Breast epithelium (tissue), 4 donors: Measurements from ENCODE around the gene SPTB. TPM values are rescaled to one million over a fixed set of nuclear protein-coding genes. Genes with fewer than 3 reads are reported as not detected.

Source experiments
- DNase-seq, 2 donors: peaks; one replicate each; pipeline ENCODE4 v3.0.0-alpha.2; 2019; ENCODE audit warnings: low spot score in 2 of 2
- H3K27ac ChIP-seq, 2 donors: fragments of 200-600 bp; sonication (generic) in 1 of 2; one replicate each; pipeline ENCODE4 v1.5.1; 2016 to 2019; ENCODE audit warnings: mild to moderate bottlenecking in 1 of 2
- H3K27me3 ChIP-seq, 2 donors: fragments of 200-600 bp; sonication (generic) in 1 of 2; one replicate each; pipeline versions ENCODE4 v1.5.1 to v1.6.0; 2017 to 2019; ENCODE audit warnings: control low read depth in 1 of 2, mild to moderate bottlenecking in 1 of 2
- H3K36me3 ChIP-seq: fragments of 200-600 bp; one replicate; pipeline ENCODE4 v1.5.1; 2019
- H3K4me1 ChIP-seq, 2 donors: fragments of 200-600 bp; sonication (generic); one replicate each; pipeline ENCODE4 v1.5.1; 2016 to 2019; ENCODE audit warnings: control low read depth in 1 of 2
- H3K4me3 ChIP-seq, 3 donors: fragments of 200-600 bp; sonication (generic); 1 replicate in 2 of 3; 2 replicates in 1 of 3; pipeline ENCODE4 v1.5.1; 2016 to 2019; ENCODE audit warnings: mild to moderate bottlenecking in 3 of 3, moderate library complexity in 2 of 3
- H3K9me3 ChIP-seq, 2 donors: fragments of 200-600 bp; sonication (generic) in 1 of 2; one replicate each; pipeline ENCODE4 v1.5.1; 2016 to 2019; ENCODE audit warnings: control low read depth in 1 of 2
- POLR2A ChIP-seq: fragments of 450-650 bp; IDR thresholded peaks from one replicate; pipeline ENCODE4 v1.6.1; 2016; ENCODE audit warnings: antibody characterized with exemption, mild to moderate bottlenecking, moderate library complexity
- POLR2AphosphoS5 ChIP-seq, 3 donors: sonication (generic); formaldehyde crosslinking; IDR thresholded peaks; one replicate each; pipeline ENCODE4 v1.6.1; 2017; ENCODE audit warnings: antibody characterized with exemption in 3 of 3
- intact Hi-C: fragments of 100-400 bp; cut with DNase I; formaldehyde crosslinking; loops from one replicate; pipeline ENCODE4 v1.15.1; 2023; ENCODE audit warnings: low total_unique reads
- total RNA-seq, 3 donors: library from RNA; depleted of rRNA; stranded (reverse); fragments of >200 nt; gene quantifications; one replicate each; pipeline ENCODE4 v1.1.0, GENCODE V29; 2016
- TF ChIP-seq, protein P1 (sequence below), 3 donors: fragments of 450-650 bp; IDR thresholded peaks; one replicate each; pipeline ENCODE4 v1.5.1; 2016 to 2017; ENCODE audit warnings: antibody characterized with exemption in 3 of 3, mild to moderate bottlenecking in 3 of 3, moderate library complexity in 3 of 3

The SPTB gene
- total RNA-seq, 3 donors from 2014 or later, result 0.88 to 2.6 (median 2.1) TPM

DNA sequence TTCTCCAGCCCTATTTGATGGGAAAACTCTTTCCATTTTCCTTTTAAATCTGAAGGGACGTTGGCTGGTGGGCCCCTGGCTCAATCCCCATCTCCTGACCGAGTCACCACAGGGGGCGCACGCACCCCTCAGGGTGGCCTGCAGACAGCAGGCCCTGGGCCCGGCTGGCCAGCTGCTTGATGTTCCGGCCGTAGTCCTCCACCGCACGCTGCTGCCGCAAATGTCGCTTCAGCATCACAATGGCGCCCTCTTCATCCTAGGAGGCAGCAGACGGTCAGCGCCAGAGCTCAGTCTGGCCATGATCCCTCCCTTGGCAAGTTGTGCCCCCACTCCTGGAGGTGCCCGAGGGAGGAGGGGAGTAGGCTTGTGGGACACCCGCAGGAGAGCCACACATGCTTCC lies 105.4 kb downstream of the SPTB start:
- no peaks in the 10 kb centered on the region for H3K36me3 ChIP-seq
- no peak overlapping the region for H3K27ac ChIP-seq
- H3K4me3 ChIP-seq, result no peak overlapping the region
- H3K9me3 ChIP-seq, result no peaks in the 10 kb centered on the region
- intact Hi-C loops, result no loop called here
- no peaks in the 10 kb centered on the region for H3K4me1 ChIP-seq
- TF ChIP-seq, protein P1, sequence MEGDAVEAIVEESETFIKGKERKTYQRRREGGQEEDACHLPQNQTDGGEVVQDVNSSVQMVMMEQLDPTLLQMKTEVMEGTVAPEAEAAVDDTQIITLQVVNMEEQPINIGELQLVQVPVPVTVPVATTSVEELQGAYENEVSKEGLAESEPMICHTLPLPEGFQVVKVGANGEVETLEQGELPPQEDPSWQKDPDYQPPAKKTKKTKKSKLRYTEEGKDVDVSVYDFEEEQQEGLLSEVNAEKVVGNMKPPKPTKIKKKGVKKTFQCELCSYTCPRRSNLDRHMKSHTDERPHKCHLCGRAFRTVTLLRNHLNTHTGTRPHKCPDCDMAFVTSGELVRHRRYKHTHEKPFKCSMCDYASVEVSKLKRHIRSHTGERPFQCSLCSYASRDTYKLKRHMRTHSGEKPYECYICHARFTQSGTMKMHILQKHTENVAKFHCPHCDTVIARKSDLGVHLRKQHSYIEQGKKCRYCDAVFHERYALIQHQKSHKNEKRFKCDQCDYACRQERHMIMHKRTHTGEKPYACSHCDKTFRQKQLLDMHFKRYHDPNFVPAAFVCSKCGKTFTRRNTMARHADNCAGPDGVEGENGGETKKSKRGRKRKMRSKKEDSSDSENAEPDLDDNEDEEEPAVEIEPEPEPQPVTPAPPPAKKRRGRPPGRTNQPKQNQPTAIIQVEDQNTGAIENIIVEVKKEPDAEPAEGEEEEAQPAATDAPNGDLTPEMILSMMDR (IDR thresholded peaks at IDR 0.05), result no peak
- TF ChIP-seq POLR2AphosphoS5 (IDR thresholded peaks at IDR 0.05) (no peak), POLR2A (no peak)
- H3K27me3 ChIP-seq, result no peaks in the 10 kb centered on the region
- DNase-seq, result no peak

DNA sequence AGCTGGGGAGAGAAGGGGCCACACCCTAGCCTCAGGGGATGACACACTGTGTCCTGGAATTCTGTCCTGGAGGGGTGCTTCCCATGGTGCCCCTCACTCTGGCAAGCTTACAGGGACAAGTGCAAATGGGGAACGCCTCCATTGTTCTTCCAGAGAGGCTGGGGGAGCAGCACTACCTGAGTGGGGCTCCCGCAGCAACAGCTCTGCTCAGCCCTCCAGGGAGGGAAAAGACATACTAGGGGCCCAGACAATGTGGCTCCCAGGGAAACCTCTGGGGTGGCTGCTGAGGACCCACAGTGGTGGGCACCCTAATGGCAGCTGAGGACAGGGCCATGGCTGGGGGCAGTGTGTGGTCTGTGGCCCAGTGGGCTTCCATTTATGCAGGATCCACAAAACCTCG lies 106.1 kb downstream of the SPTB start:
- intact Hi-C loops, result no loop called here
- Histone ChIP-seq H3K9me3 (no peaks in the 10 kb centered on the region), H3K36me3 (no peaks in the 10 kb centered on the region), H3K27me3 (no peaks in the 10 kb centered on the region), H3K27ac (no peak overlapping the region), H3K4me1 (no peaks in the 10 kb centered on the region), H3K4me3 (no peak overlapping the region)
- no peak for TF ChIP-seq POLR2AphosphoS5 (IDR thresholded peaks at IDR 0.05)
- TF ChIP-seq, protein P1 (IDR thresholded peaks at IDR 0.05), result no peak
- no peak for TF ChIP-seq POLR2A
- no peak for DNase-seq

DNA sequence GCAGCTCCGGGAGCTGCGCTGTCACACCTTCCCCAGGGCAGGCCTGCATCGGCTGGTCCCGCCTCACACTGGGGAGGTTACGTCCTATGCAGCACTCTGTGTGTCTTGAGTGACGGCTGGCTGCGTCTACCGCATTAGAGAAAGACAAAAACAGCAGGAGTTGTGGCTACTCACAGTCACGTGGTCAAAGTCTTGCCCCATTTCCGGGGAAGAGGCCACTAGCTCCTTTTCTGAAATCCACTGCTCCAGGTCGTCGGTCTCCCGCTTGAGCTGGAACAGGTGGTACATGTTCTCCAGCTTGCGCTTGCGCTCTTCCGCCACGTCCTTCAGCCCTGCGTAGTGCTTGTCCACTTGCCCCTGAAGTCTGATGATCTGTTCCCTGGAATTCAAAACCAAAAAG lies 106.7 kb downstream of the SPTB start:
- Histone ChIP-seq H3K27ac (no peak overlapping the region), H3K4me3 (no peak overlapping the region), H3K9me3 (no peaks in the 10 kb centered on the region), H3K27me3 (no peaks in the 10 kb centered on the region), H3K36me3 (no peaks in the 10 kb centered on the region), H3K4me1 (no peaks in the 10 kb centered on the region)
- intact Hi-C loops, result no loop called here
- no peak for DNase-seq
- TF ChIP-seq POLR2AphosphoS5 (IDR thresholded peaks at IDR 0.05), result no peak
- TF ChIP-seq POLR2A, result no peak
- TF ChIP-seq, protein P1 (IDR thresholded peaks at IDR 0.05), result no peak

DNA sequence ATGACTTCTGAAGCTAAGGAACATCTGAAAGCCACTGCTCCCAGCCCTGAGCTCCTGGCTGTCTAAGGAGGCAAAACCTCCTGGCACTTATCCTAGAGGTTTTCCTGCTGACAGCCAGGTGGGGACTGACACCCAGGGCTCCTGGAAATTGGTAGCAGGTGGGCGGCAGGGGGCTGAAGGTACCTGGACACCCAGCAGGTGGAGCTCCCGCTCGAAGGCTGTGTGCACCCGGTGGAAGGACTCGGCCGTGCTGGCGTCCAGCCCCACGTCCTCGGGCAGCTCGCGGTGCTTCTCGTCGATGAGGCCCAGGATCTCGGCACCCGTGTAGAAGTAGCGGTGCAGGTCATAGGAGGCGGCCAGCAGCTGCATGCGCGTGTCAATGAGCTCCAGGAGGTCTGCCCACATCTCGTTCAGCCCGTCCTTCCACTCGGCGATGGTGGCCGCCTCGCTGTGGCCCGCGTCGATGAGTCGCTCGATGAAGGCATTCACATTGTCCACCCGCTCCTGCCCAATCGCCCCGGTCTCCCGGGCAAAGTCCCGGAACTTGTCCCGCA lies 107.2 kb downstream of the SPTB start:
- H3K4me3 ChIP-seq, result no peak overlapping the region
- H3K27me3 ChIP-seq, result no peaks in the 10 kb centered on the region
- no peaks in the 10 kb centered on the region for H3K4me1 ChIP-seq
- no peaks in the 10 kb centered on the region for H3K9me3 ChIP-seq
- no peaks in the 10 kb centered on the region for H3K36me3 ChIP-seq
- intact Hi-C loops, result no loop called here
- no peak for DNase-seq
- no peak overlapping the region for H3K27ac ChIP-seq
- TF ChIP-seq, protein P1 (IDR thresholded peaks at IDR 0.05), result no peak
- TF ChIP-seq POLR2AphosphoS5 (IDR thresholded peaks at IDR 0.05), result no peak
- no peak for TF ChIP-seq POLR2A

DNA sequence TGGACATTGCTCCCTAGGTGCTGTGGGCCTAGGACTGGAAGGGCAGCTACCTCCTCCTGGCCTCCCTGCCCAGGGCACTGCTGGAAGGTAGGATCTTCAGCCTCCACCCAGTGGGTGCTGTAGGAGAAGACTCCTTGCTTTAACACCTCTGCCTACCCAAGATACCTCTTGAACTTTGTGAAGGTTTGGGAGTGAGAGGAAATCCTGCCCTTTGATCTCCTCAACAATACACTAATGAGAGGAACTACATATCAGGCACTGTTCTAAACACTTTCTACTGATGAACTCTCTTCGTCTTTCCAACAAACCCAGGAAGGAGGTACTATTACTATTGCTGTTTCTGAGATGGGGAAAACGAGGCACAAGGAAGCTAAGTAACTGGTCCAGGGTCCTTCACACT lies 108.5 kb downstream of the SPTB start:
- no peaks in the 10 kb centered on the region for H3K9me3 ChIP-seq
- TF ChIP-seq, protein P1 (IDR thresholded peaks at IDR 0.05), result no peak
- TF ChIP-seq POLR2A, result no peak
- no peak for TF ChIP-seq POLR2AphosphoS5 (IDR thresholded peaks at IDR 0.05)
- intact Hi-C loops, result no loop called here
- no peak overlapping the region for H3K4me3 ChIP-seq
- no peak for DNase-seq
- no peaks in the 10 kb centered on the region for H3K36me3 ChIP-seq
- no peaks in the 10 kb centered on the region for H3K4me1 ChIP-seq
- H3K27me3 ChIP-seq, result no peaks in the 10 kb centered on the region
- no peak overlapping the region for H3K27ac ChIP-seq
